GM12878 (cell line): Measurements from ENCODE around the gene RFXAP. TPM values are rescaled to one million over a fixed set of nuclear protein-coding genes. Genes with fewer than 3 reads are reported as not detected.
A peak's percentile ranks its signal among the peaks of the same experiment; 100 is the strongest.

Experiments used
- BHLHE40 ChIP-seq, 2 experiments: fragments of 450-650 bp in 1 of 2; IDR thresholded peaks; 2 replicates each; pipeline ENCODE4 v1.6.1; 2011 to 2017; ENCODE audit warnings: low read depth in 2 of 2, borderline replicate concordance in 1 of 2, improper control_type of control experiment in 1 of 2, low read length in 1 of 2, mild to moderate bottlenecking in 1 of 2
- CHD2 ChIP-seq: IDR thresholded peaks from 2 replicates; pipeline ENCODE4 v1.6.1; 2011; ENCODE audit warnings: low read depth, low read length, improper control_type of control experiment, borderline replicate concordance
- E4F1 ChIP-seq: fragments of 450-650 bp; IDR thresholded peaks from 2 replicates; pipeline ENCODE4 v1.6.1; 2018; ENCODE audit warnings: borderline replicate concordance, mild to moderate bottlenecking; ENCODE audit not compliant: partially characterized antibody
- FOXK2 ChIP-seq: fragments of 450-650 bp; IDR thresholded peaks from 2 replicates; pipeline ENCODE4 v1.6.1; 2017; ENCODE audit warnings: mild to moderate bottlenecking, moderate library complexity
- KAT2A ChIP-seq: conservative IDR thresholded peaks from 2 replicates; pipeline ENCODE4 v1.6.1; 2011; ENCODE audit warnings: low read depth, low read length; ENCODE audit not compliant: control insufficient read depth
- NBN ChIP-seq: fragments of 450-650 bp; IDR thresholded peaks from 2 replicates; pipeline ENCODE4 v1.6.1; 2016
- NRF1 ChIP-seq: conservative IDR thresholded peaks from 2 replicates; pipeline ENCODE4 v1.6.1; 2011; ENCODE audit warnings: mild to moderate bottlenecking, low read depth, low read length, improper control_type of control experiment
- PKNOX1 ChIP-seq: fragments of 450-650 bp; IDR thresholded peaks from 2 replicates; pipeline ENCODE4 v1.6.1; 2016; ENCODE audit warnings: mild to moderate bottlenecking
- PRDM15 ChIP-seq: fragments of 450-650 bp; formaldehyde crosslinking; IDR thresholded peaks from 2 replicates; pipeline ENCODE4 v1.4.0; 2020; ENCODE audit warnings: mild to moderate bottlenecking, moderate library complexity
- RAD51 ChIP-seq: fragments of 450-650 bp; IDR thresholded peaks from 2 replicates; pipeline ENCODE4 v1.6.1; 2016; ENCODE audit warnings: moderate library complexity, mild to moderate bottlenecking, inconsistent platforms
- RCOR1 ChIP-seq: conservative IDR thresholded peaks from 2 replicates; pipeline ENCODE4 v1.6.1; 2012; ENCODE audit warnings: low read depth, low read length, improper control_type of control experiment
- SMAD5 ChIP-seq: IDR thresholded peaks from 2 replicates; pipeline ENCODE4 v1.6.1; 2016; ENCODE audit warnings: antibody characterized with exemption, low read depth
- SPI1 ChIP-seq: IDR thresholded peaks from 2 replicates; pipeline ENCODE4 v1.6.1; 2011; ENCODE audit warnings: low read depth, mild to moderate bottlenecking, low read length, moderate library complexity, borderline replicate concordance; ENCODE audit not compliant: insufficient read depth
- STAT1 ChIP-seq: fragments of 450-650 bp; conservative IDR thresholded peaks from 2 replicates; pipeline ENCODE4 v1.6.1; 2014; ENCODE audit warnings: antibody characterized with exemption, mild to moderate bottlenecking
- ZBED1 ChIP-seq: IDR thresholded peaks from 2 replicates; pipeline ENCODE4 v1.6.1; 2016; ENCODE audit warnings: borderline replicate concordance
- ZNF622 ChIP-seq: fragments of 450-650 bp; IDR thresholded peaks from 2 replicates; pipeline ENCODE4 v1.6.1; 2017; ENCODE audit warnings: mild to moderate bottlenecking, inconsistent platforms
- ZNF687 ChIP-seq: fragments of 450-650 bp; IDR thresholded peaks from 2 replicates; pipeline ENCODE4 v1.6.1; 2017; ENCODE audit warnings: mild to moderate bottlenecking, moderate library complexity
- ZZZ3 ChIP-seq: IDR thresholded peaks from 2 replicates; pipeline ENCODE4 v1.6.1; 2011; ENCODE audit warnings: low read depth; ENCODE audit not compliant: control insufficient read depth, insufficient read length
- polyA plus RNA-seq, 11 experiments: library from polyadenylated mRNA; depleted of rRNA in 4 of 11; unstranded in 6 of 11; stranded (reverse) in 5 of 11; fragments of >200 nt; fragmentation: Nextera tagmentation in 4 of 11; fragmentation: Illumina TruSeq in 1 of 11; extraction: Ambion mirVana in 4 of 11; extraction: Trizol in 1 of 11; gene quantifications; 1 replicate in 1 of 11; 2 replicates in 10 of 11; pipeline versions ENCODE4 v1.2.1 to v1.2.3, GENCODE V29; 2011 to 2016; ENCODE audit warnings: inconsistent platforms in 2 of 11, missing spikeins in 2 of 11, low read depth in 1 of 11
- total RNA-seq, 4 experiments: library from RNA; depleted of rRNA in 3 of 4; stranded (reverse); fragments of >200 nt in 3 of 4; fragmentation: Illumina TruSeq in 1 of 4; extraction: Trizol in 1 of 4; gene quantifications; 2 replicates each; pipeline versions ENCODE4 v1.2.1 to v1.2.3, GENCODE V29; 2013 to 2021

Gene RFXAP
- total and polyA plus RNA-seq, 10 of the 15 experiments (the other 5 are each of a cell fraction or from before 2014, with no cell fraction given), result 3.4 to 13.3 (median 7.7) TPM

- no peak for TF ChIP-seq PRDM15
- TF ChIP-seq NRF1, result peak; percentile 71
- TF ChIP-seq RCOR1, result no peak
- TF ChIP-seq ZBED1, result no peak
- TF ChIP-seq NBN, result no peak
- TF ChIP-seq ZZZ3, result no peak
- TF ChIP-seq E4F1, result no peak
- TF ChIP-seq RAD51, result no peak
- no peak for TF ChIP-seq SPI1
- no peak for TF ChIP-seq FOXK2
- TF ChIP-seq PKNOX1, result peak; percentile 69
- TF ChIP-seq STAT1, result no peak
- TF ChIP-seq ZNF622, result no peak
- TF ChIP-seq BHLHE40 (IDR thresholded peaks at IDR 0.05; ENCODE audit: borderline replicate concordance in 1 of 2, low read depth in 2 of 2, low read length in 1 of 2), result peak in 1 of 2 experiments; percentile 35; a peak in 2 of 4 replicates
- TF ChIP-seq KAT2A, result no peak
- TF ChIP-seq ZNF687, result peak; percentile 80
- peak; percentile 19; the same call in 1 of the 2 replicates for TF ChIP-seq CHD2
- no peak for TF ChIP-seq SMAD5
Observed at GRCh38 chr13:36818804-36819738, at the start of gene RFXAP (continued).
